B cell (primary cell): Measurements from ENCODE around the gene RNF224. TPM values are rescaled to one million over a fixed set of nuclear protein-coding genes. Genes with fewer than 3 reads are reported as not detected.

Experiments used
- ATAC-seq: fragments of 200-7000 bp; cut with Tn5 transposase; one replicate; pipeline ENCODE4 v1.10.0; 2021; ENCODE audit warnings: low read depth, mild to moderate bottlenecking, moderate number of reproducible peaks, moderate library complexity
- CTCF ChIA-PET: fragments of 350-600 bp; sonication (Branson Sonifier 250); formaldehyde crosslinking; loops from one replicate; lab custom pipeline; 2021; ENCODE audit warnings: antibody characterized with exemption, inconsistent platforms; lab: Charles Lee
- POLR2A ChIA-PET: fragments of 350-600 bp; sonication (Branson Sonifier 250); formaldehyde crosslinking; loops from one replicate; lab custom pipeline; 2021; ENCODE audit warnings: antibody characterized with exemption; lab: Charles Lee
- DNase-seq: peaks from one replicate; pipeline ENCODE4 v3.0.0; 2013
- H2AFZ ChIP-seq: 2 replicates; pipeline ENCODE4 v1.6.1; 2012; ENCODE audit warnings: mild to moderate bottlenecking, low read depth, low read length; ENCODE audit not compliant: insufficient read depth, poor library complexity, severe bottlenecking
- H3K27ac ChIP-seq, 2 donors: 1 replicate in 1 of 2; 2 replicates in 1 of 2; pipeline ENCODE4 v1.5.1; 2012 to 2013; ENCODE audit warnings: low read length in 2 of 2, mild to moderate bottlenecking in 2 of 2, moderate library complexity in 1 of 2
- H3K27me3 ChIP-seq, 4 experiments: fragments of 200-600 bp in 1 of 4; sonication (generic) in 1 of 4; replicated peaks in 1 of 4; 1 replicate in 2 of 4; 2 replicates in 2 of 4; pipeline versions ENCODE4 v1.6.1 to v1.7.0; 2013 to 2016; ENCODE audit warnings: low read length in 3 of 4, mild to moderate bottlenecking in 2 of 4, mixed read lengths in 1 of 4, moderate library complexity in 1 of 4; ENCODE audit not compliant: insufficient read depth in 4 of 4, control insufficient read depth in 3 of 4; ENCODE audit errors: control extremely low read depth in 1 of 4
- H3K36me3 ChIP-seq, 2 experiments: replicated peaks in 1 of 2; 1 replicate in 1 of 2; 2 replicates in 1 of 2; pipeline versions ENCODE4 v1.6.1 to v1.7.1; 2013; ENCODE audit warnings: low read length in 1 of 2; ENCODE audit not compliant: insufficient read depth in 2 of 2, control insufficient read depth in 1 of 2; ENCODE audit errors: control extremely low read depth in 1 of 2, extremely low read depth in 1 of 2
- H3K4me1 ChIP-seq, 2 donors: fragments of 200-600 bp in 1 of 2; sonication (generic) in 1 of 2; 1 replicate in 1 of 2; 2 replicates in 1 of 2; pipeline versions ENCODE4 v1.5.1 to v1.6.1; 2013 to 2017; ENCODE audit warnings: low read length in 2 of 2; ENCODE audit not compliant: control insufficient read depth in 2 of 2, insufficient read depth in 2 of 2
- H3K4me2 ChIP-seq: replicated peaks from 2 replicates; pipeline ENCODE3; 2012; ENCODE audit warnings: mild to moderate bottlenecking, low read depth, low read length; ENCODE audit not compliant: poor library complexity, severe bottlenecking
- H3K4me3 ChIP-seq, 5 experiments: fragments of 200-600 bp in 1 of 5; sonication (generic) in 1 of 5; 1 replicate in 3 of 5; 2 replicates in 2 of 5; pipeline versions ENCODE4 v1.5.1 to v1.7.0; 2011 to 2016; ENCODE audit warnings: low read length in 4 of 5, mild to moderate bottlenecking in 4 of 5, low read depth in 2 of 5, control low read depth in 1 of 5, moderate library complexity in 1 of 5; ENCODE audit not compliant: insufficient read depth in 1 of 5; ENCODE audit errors: control extremely low read depth in 1 of 5, extremely low read depth in 1 of 5
- H3K79me2 ChIP-seq: fragments of 200-600 bp; sonication (generic); one replicate; pipeline ENCODE4 v1.6.0; 2016; ENCODE audit warnings: low read length; ENCODE audit not compliant: control insufficient read depth, insufficient read depth
- H3K9ac ChIP-seq: fragments of 200-600 bp; sonication (generic); 2 replicates; pipeline ENCODE4 v1.6.1; 2017; ENCODE audit warnings: mild to moderate bottlenecking, low read length, moderate library complexity
- H3K9me3 ChIP-seq, 3 donors: one replicate each; pipeline versions ENCODE4 v1.6.1 to v1.7.1; 2013; ENCODE audit warnings: low read length in 2 of 3; ENCODE audit not compliant: control insufficient read depth in 2 of 3, insufficient read depth in 1 of 3; ENCODE audit errors: control extremely low read depth in 1 of 3
- H4K20me1 ChIP-seq: 2 replicates; pipeline ENCODE4 v1.6.0; 2012; ENCODE audit warnings: mild to moderate bottlenecking, low read length; ENCODE audit not compliant: insufficient read depth, control insufficient read depth, poor library complexity, severe bottlenecking
- H3K27ac Mint-ChIP-seq: one replicate; pipeline ENCODE4 v1.8.0; 2021; ENCODE audit warnings: mixed read lengths
- H3K27me3 Mint-ChIP-seq: one replicate; pipeline ENCODE4 v1.8.0; 2021; ENCODE audit warnings: mixed read lengths
- H3K4me1 Mint-ChIP-seq: one replicate; pipeline ENCODE4 v1.8.0; 2021; ENCODE audit warnings: mixed read lengths
- H3K4me3 Mint-ChIP-seq: one replicate; pipeline ENCODE4 v1.8.0; 2021; ENCODE audit warnings: mixed read lengths
- H3K9me3 Mint-ChIP-seq: one replicate; pipeline ENCODE4 v1.8.0; 2022; ENCODE audit warnings: mixed read lengths; ENCODE audit not compliant: insufficient read depth
- CTCF ChIP-seq: fragments of 200-600 bp; IDR thresholded peaks from one replicate; pipeline ENCODE4 v1.8.0; 2022; ENCODE audit warnings: antibody characterized with exemption, mild to moderate bottlenecking
- EZH2 ChIP-seq: IDR thresholded peaks from 2 replicates; pipeline ENCODE4 v1.6.1; 2012; ENCODE audit warnings: borderline replicate concordance, low read depth, mild to moderate bottlenecking, moderate library complexity, low read length; ENCODE audit not compliant: insufficient read depth, poor library complexity, severe bottlenecking
- WGBS: methylation state at CpG from one replicate; pipeline ENCODE4 v1.1.5; 2013; ENCODE audit warnings: missing lambda C conversion rate; ENCODE audit not compliant: insufficient coverage; 5-methylcytosine and 5-hydroxymethylcytosine counted together
- intact Hi-C: fragments of 100-400 bp; cut with micrococcal nuclease; formaldehyde crosslinking; loops from one replicate; pipeline ENCODE4 v1.10.0; 2022
- polyA plus RNA-seq: library from polyadenylated mRNA; depleted of rRNA; stranded (reverse); fragments of >200 nt; gene quantifications from 2 replicates; pipeline ENCODE4 v1.2.3, GENCODE V29; 2012
- total RNA-seq, 2 donors: library from RNA; stranded (reverse); fragments of 120-200 nt in 1 of 2; gene quantifications; 1 replicate in 1 of 2; 2 replicates in 1 of 2; pipeline versions ENCODE4 v1.2.3 to v1.2.4, GENCODE V29; 2013 to 2022

The RNF224 gene
- total and polyA plus RNA-seq, 2 donors (not counting 1 experiment from before 2014, with no cell fraction given) = not detected

DNA sequence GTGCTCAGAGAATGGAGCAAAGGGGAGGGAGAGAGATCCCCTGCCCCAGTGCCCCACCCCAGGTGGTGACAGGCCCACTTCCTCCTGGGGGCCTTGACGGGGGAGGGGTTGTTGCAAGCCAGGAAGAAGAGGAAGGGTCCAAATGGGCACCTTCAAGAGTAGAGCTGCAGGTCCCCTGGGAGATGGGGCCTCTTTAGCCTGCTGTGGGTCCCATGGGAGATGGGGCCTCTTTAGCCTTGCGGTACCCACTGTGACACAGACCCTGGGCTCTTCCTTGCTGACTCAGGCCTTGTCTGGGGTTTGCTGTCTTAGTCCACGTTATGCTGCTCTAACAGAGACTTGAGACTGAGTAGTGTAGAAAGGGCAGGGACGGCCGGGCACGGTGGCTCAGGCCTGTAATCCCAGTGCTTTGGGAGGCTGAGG is 40.6 kb downstream of the RNF224 start:
- WGBS = 36% methylated on average over 6 of the region's 6 CpGs
- H3K27ac ChIP-seq = peak overlapping the region in 1 of 2 donors; percentile 48
- peaks cover 0 to 31% of the 10 kb centered on the region in 2 experiments for H3K36me3 ChIP-seq
- H3K9me3 ChIP-seq = no peaks in the 10 kb centered on the region
- peak; percentile 85 for ATAC-seq
- H2AFZ ChIP-seq = no peak overlapping the region
- H3K79me2 ChIP-seq = peaks cover 29% of the 10 kb centered on the region
- peaks cover 11 to 48% of the 10 kb centered on the region in 2 donors for H3K4me1 ChIP-seq
- H3K4me3 ChIP-seq = peak overlapping the region in 3 of 5 experiments; percentile 33 to 50 (median 50)
- CTCF ChIA-PET = interaction anchor here (1.1 to 1.5 kb wide), 3 partner anchors 19 to 233 kb away, joined by 3 to 5 read pairs (median 4); no protein-coding TSS in a partner anchor
- TF ChIP-seq CTCF (no peak), EZH2 (no peak)
- Mint-ChIP-seq H3K4me1 (peaks cover 29% of the 10 kb centered on the region), H3K27me3 (no peaks in the 10 kb centered on the region), H3K4me3 (peak overlapping the region; percentile 69), H3K27ac (peak overlapping the region; percentile 78), H3K9me3 (no peaks in the 10 kb centered on the region)
- peak; percentile 64 for DNase-seq
- intact Hi-C loops = loop anchor here (2.0 kb wide), 1 partner anchor 13 kb away; the partner anchor contains the start of gene NELFB
- peak overlapping the region; percentile 64 for H3K4me2 ChIP-seq
- H3K9ac ChIP-seq = peak overlapping the region; percentile 53
- peaks cover 33% of the 10 kb centered on the region for H4K20me1 ChIP-seq
- POLR2A ChIA-PET = interaction anchor here (0.6 to 1.8 kb wide), 6 partner anchors 9 to 229 kb away, joined by 3 to 11 read pairs (median 4); partner anchors contain the start of genes TOR4A and TUBB4B
- no peaks in the 10 kb centered on the region for H3K27me3 ChIP-seq
